ENCODE measurements around the gene FAM185A. TPM values are rescaled to one million over a fixed set of nuclear protein-coding genes. Genes with fewer than 3 reads are reported as not detected.
"Not testable (repeated sequence)": the region's sequence is repeated elsewhere in the genome, so short reads cannot be mapped to it uniquely, and the experiment has no call there.

Gene FAM185A
- total RNA-seq (2011; cell fraction: chromatin; rRNA removed; ENCODE audit: low replicate concordance) = 19.3 and 23.2 TPM in 2 replicates
- total RNA-seq (2011; cell fraction: nucleolus; rRNA removed) = 21.5 and 22.5 TPM in 2 replicates
- 15.4 and 16.0 TPM in 2 replicates for total RNA-seq (2011; cell fraction: nucleoplasm; rRNA removed)
- total RNA-seq (2014; rRNA removed) = 15.8 and 21.6 TPM in 2 replicates
- 10.9 and 11.1 TPM in 2 replicates for total RNA-seq (2014; rRNA removed; fragmentation: Illumina TruSeq; extraction: Trizol)
- 9.9 and 10.2 TPM in 2 replicates for total RNA-seq (2015; rRNA removed; fragmentation: Illumina TruSeq; extraction: Trizol)
- total RNA-seq (2021) = 13.0 TPM in 2 replicates
- 6.1 and 10.6 TPM in 2 replicates for polyA plus RNA-seq (2011; rRNA removed)
- polyA plus RNA-seq (2011; cell fraction: cytosol; rRNA removed) = 5.4 and 12.5 TPM in 2 replicates
- polyA plus RNA-seq (2011; cell fraction: nucleus; rRNA removed) = 13.4 and 25.8 TPM in 2 replicates
- polyA plus RNA-seq (2012) = 6.9 and 7.0 TPM in 2 replicates
- 8.6 and 11.0 TPM in 2 replicates for polyA plus RNA-seq (2014; fragmentation: Illumina TruSeq; extraction: Trizol)
- 1 to 10 TPM; 1.7 to 1.9 TPM for polyA plus RNA-seq (2014; fragmentation: Nextera tagmentation; extraction: Ambion mirVana)
- 17.4 and 19.8 TPM in 2 replicates for polyA plus RNA-seq (2014; rRNA removed)
- polyA minus RNA-seq (2011; rRNA and poly(A)+ RNA removed) = 8.7 and 9.4 TPM in 2 replicates
- polyA minus RNA-seq (2011; cell fraction: cytosol; rRNA and poly(A)+ RNA removed) = 5.3 and 7.8 TPM in 2 replicates
- polyA minus RNA-seq (2011; cell fraction: nucleus; rRNA and poly(A)+ RNA removed) = 17.7 and 20.9 TPM in 2 replicates
- percentile 62 among the genes with signal in this experiment for Bru-seq, nascent RNA
- BruChase-seq, experiment 1, labeled RNA remaining after a 2-hour chase = percentile 67 among the genes with signal in this experiment
- BruChase-seq, experiment 2, labeled RNA remaining after a 6-hour chase = percentile 68 among the genes with signal in this experiment
- long read RNA-seq, experiment 1, partial matches to known transcripts = 10 of 49 reads
- long read RNA-seq, experiment 1, other reads (novel, unspliced or antisense) = 32 of 49 reads
- long read RNA-seq, experiment 2, partial matches to known transcripts = 1 of 9 reads
- long read RNA-seq, experiment 2, other reads (novel, unspliced or antisense) = 8 of 9 reads
- long read RNA-seq, experiment 3, partial matches to known transcripts = 3 of 6 reads
- long read RNA-seq, experiment 3, other reads (novel, unspliced or antisense) = 2 of 6 reads

DNA sequence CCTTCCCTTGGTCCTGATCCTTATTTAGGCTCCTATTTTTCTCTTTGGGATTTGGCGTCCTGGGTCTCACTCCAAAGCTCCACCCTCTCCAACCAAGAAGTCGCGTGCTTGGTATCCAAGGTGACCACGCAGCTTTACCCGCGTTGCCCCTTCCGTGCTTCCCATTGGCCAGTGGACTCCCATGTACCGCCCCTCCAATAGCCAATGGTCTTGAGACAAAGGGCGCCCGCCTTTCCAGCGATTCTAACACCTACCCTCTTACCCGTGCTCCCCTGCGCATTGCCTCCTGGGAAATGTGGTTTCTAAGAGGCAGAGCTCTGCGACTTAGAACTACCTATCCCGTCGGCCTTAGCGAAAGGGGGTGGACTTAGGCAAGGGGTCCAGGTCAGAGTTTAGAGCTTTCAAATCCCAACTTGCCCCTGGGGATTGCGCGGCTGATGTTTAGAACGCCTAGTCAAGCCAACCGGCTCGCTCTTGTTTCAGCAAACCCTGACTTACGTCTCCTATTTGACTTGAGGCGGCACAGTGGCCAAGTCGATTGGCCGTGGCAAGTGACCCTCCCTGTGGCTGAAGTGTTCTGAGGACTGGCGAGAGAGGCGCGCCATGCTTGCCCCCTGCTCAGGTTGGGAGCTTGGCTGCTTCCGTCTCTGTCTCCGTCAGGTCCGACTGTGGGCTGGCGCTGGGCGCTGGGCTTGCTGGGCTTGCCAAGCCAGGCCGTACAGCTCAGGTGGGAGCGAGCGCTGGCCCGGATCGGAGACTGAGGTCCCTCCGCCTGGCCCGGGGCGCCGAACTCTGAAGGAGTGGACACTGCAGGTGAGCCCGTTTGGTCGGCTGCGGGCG lies at the start of gene FAM185A:
TSS of gene FAM185A (plus strand) at position 395 of the 840 bp plus-strand sequence. CDS start at position 604, 209 bp downstream.
- TSS peak; percentile 76 for BruUV-seq (replicated peaks)
- H3K9me3 ChIP-seq (replicated peaks; ENCODE audit: control insufficient read depth, insufficient read depth, low read depth, low read length); CTCF ChIA-PET (ENCODE audit: low intra/inter-chr PET ratio); H3K9me1 ChIP-seq (ENCODE audit: control insufficient read depth, insufficient read depth, low read length); H3K27me3 ChIP-seq (ENCODE audit: control insufficient read depth in 2 of 2, insufficient read depth in 2 of 2, low read length in 2 of 2); H3K4me1 ChIP-seq (replicated peaks in 1 of 2; ENCODE audit: control insufficient read depth in 2 of 2, insufficient read depth in 2 of 2, low read length in 2 of 2); in situ Hi-C loops (cut with MboI); H3K36me3 ChIP-seq (ENCODE audit: control insufficient read depth, insufficient read depth, low read length); H4K20me1 ChIP-seq (replicated peaks; ENCODE audit: control insufficient read depth, insufficient read depth, low read length); TF ChIP-seq MYC (CRISPR knock-in tag; IDR thresholded peaks at IDR 0.05; ENCODE audit: borderline replicate concordance, low read depth): not testable (repeated sequence)
- peak; percentile 100 for FAIRE-seq
- Histone ChIP-seq H2AFZ (ENCODE audit: low read depth, low read length) (peak within 1 kb of the TSS; percentile 93), H3K9ac (ENCODE audit: insufficient read depth in 1 of 2, low read depth in 2 of 2, low read length in 2 of 2) (peak within 1 kb of the TSS; percentile 66 to 96), H3K27ac (ENCODE audit: extremely low read depth, low read depth, low read length) (peak within 1 kb of the TSS; percentile 73), H3K4me3 (peak within 1 kb of the TSS; percentile 66), H3K4me2 (ENCODE audit: insufficient read depth, low read length) (peak within 1 kb of the TSS; percentile 83), H3K79me2 (ENCODE audit: control insufficient read depth, insufficient read depth, low read length) (peaks cover 17% of the 10 kb centered on the region)
- POLR2A ChIA-PET = interaction anchor here (0.6 to 1.2 kb wide), 5 partner anchors 163 to 1091 kb away, joined by 3 to 4 read pairs (median 3); no protein-coding TSS in a partner anchor
- ATAC-seq = peak; percentile 98
- peak; percentile 98 to 100 (median 98) for DNase-seq (ENCODE audit: extremely low read depth in 1 of 4, low spot score in 3 of 4)
- WGBS (ENCODE audit: insufficient coverage, low coverage, missing lambda C conversion rate) = under 1% methylated on average over 35 of the region's 47 CpGs
- intact Hi-C loops (cut with micrococcal nuclease) = loop anchor here (5.0 kb wide), 1 partner anchor 223 kb away; no protein-coding TSS in a partner anchor
- peak; percentile 64; the same call in 1 of the 2 replicates for TF ChIP-seq TFAP4 (CRISPR knock-in tag; IDR thresholded peaks at IDR 0.05; ENCODE audit: borderline replicate concordance)
- 0 out of 2 replicates have a peak, but pooled peaks have one; percentile 69 for TF ChIP-seq ZNF76 (CRISPR knock-in tag; IDR thresholded peaks at IDR 0.05; ENCODE audit: borderline replicate concordance)
- peak; percentile 90 for TF ChIP-seq ZBTB7A (IDR thresholded peaks at IDR 0.05; ENCODE audit: borderline replicate concordance, control insufficient read depth, low read depth, low read length)
- peak; percentile 23 for TF ChIP-seq SAP30 (IDR thresholded peaks at IDR 0.05; ENCODE audit: borderline replicate concordance, insufficient read depth, low read depth, low read length, poor library complexity, severe bottlenecking)
- TF ChIP-seq L3MBTL2 (IDR thresholded peaks at IDR 0.05) = peak; percentile 86
- peak; percentile 85 for TF ChIP-seq ZNF263 (CRISPR knock-in tag; IDR thresholded peaks at IDR 0.05; ENCODE audit: borderline replicate concordance)
- TF ChIP-seq NFYB (IDR thresholded peaks at IDR 0.05; ENCODE audit: extremely low read depth, insufficient read length) = peak; percentile 38
- TF ChIP-seq FOS (IDR thresholded peaks at IDR 0.05; ENCODE audit: extremely low read depth, insufficient read length) = peak; percentile 87
- TF ChIP-seq ZNF511 (CRISPR knock-in tag; IDR thresholded peaks at IDR 0.05) = 0 out of 2 replicates have a peak, but pooled peaks have one; percentile 40
- TF ChIP-seq SMAD4 (CRISPR knock-in tag; conservative IDR thresholded peaks at IDR 0.05) = peak; percentile 47; the same call in 1 of the 2 replicates
- peak; percentile 39; the same call in 1 of the 2 replicates for TF ChIP-seq KLF13 (tag; IDR thresholded peaks at IDR 0.05; ENCODE audit: borderline replicate concordance, low read depth)
- peak; percentile 94 for TF ChIP-seq ZNF143 (CRISPR knock-in tag; IDR thresholded peaks at IDR 0.05)
- TF ChIP-seq MYC (IDR thresholded peaks at IDR 0.05; ENCODE audit: low read depth, low read length) = peak; percentile 61; the same call in 1 of the 2 replicates

Measured in K562 (cell line).